Measurements from ENCODE around the gene H19. TPM values are rescaled to one million over a fixed set of nuclear protein-coding genes. Genes with fewer than 3 reads are reported as not detected.

Gene H19
- total and polyA plus RNA-seq, 2 of the 8 experiments (the other 6 are each of a cell fraction or from before 2014, with no cell fraction given): 5.2 to 10.0 TPM

- ChIA-PET CTCF (ENCODE audit: partially characterized antibody) (interaction anchor here (0.7 to 3.9 kb wide), 4 partner anchors 49 to 411 kb away, joined by 3 to 27 read pairs (median 4); partner anchors contain the start of gene DUSP8), POLR2A (ENCODE audit: partially characterized antibody) (interaction anchor here (0.8 to 1.4 kb wide), 2 partner anchors 12 to 28 kb away, joined by 3 read pairs; no protein-coding TSS in a partner anchor)
- Histone ChIP-seq H3K4ac (replicated peaks; ENCODE audit: insufficient read length, low read depth, low read length) (no peak overlapping the region), H3K36me3 (ENCODE audit: control insufficient read depth in 2 of 4, insufficient read depth in 4 of 4, low read length in 3 of 4) (no peaks in the 10 kb centered on the region), H4K8ac (ENCODE audit: extremely low read depth, insufficient read depth, low read length) (no peak overlapping the region), H3K4me1 (replicated peaks in 1 of 4; ENCODE audit: control insufficient read depth in 3 of 4, insufficient read depth in 4 of 4, low read length in 3 of 4) (no peaks in the 10 kb centered on the region), H3K79me1 (ENCODE audit: low read depth, low read length) (no peaks in the 10 kb centered on the region), H3K4me2 (ENCODE audit: insufficient read depth in 1 of 2, low read depth in 2 of 2, low read length in 2 of 2) (no peak overlapping the region), H3K23me2 (ENCODE audit: low read depth, low read length) (no peaks in the 10 kb centered on the region), H3K27me3 (replicated peaks in 1 of 4; ENCODE audit: control insufficient read depth in 3 of 4, extremely low read depth in 1 of 4, insufficient read depth in 3 of 4, low read length in 3 of 4) (no peaks in the 10 kb centered on the region), H3K23ac (ENCODE audit: insufficient read length) (no peak overlapping the region), H3K79me2 (ENCODE audit: control insufficient read depth in 1 of 2, insufficient read depth in 2 of 2, low read length in 2 of 2) (no peaks in the 10 kb centered on the region), H3K9me3 (ENCODE audit: insufficient read depth in 2 of 2, low read depth in 1 of 2, low read length in 1 of 2) (no peaks in the 10 kb centered on the region), H2BK20ac (ENCODE audit: low read length) (no peak overlapping the region), H3K18ac (ENCODE audit: extremely low read depth, low read length) (no peak overlapping the region), H2AK5ac (ENCODE audit: low read depth, low read length) (no peak overlapping the region), H4K5ac (ENCODE audit: insufficient read length, low read depth, low read length) (no peak overlapping the region), H2AFZ (ENCODE audit: low read length) (no peak overlapping the region), H4K91ac (replicated peaks; ENCODE audit: insufficient read length, low read length) (no peak overlapping the region), H2BK5ac (ENCODE audit: low read depth, low read length) (no peak overlapping the region), H2BK15ac (ENCODE audit: low read length) (no peak overlapping the region), H2BK12ac (ENCODE audit: low read depth, low read length) (no peak overlapping the region), H3K56ac (replicated peaks; ENCODE audit: insufficient read length, low read depth, low read length) (no peak overlapping the region), H2BK120ac (replicated peaks; ENCODE audit: low read depth, low read length) (no peak overlapping the region), H3K14ac (ENCODE audit: insufficient read length) (no peak overlapping the region), H3K27ac (ENCODE audit: low read depth, low read length) (no peak overlapping the region), H3K9ac (replicated peaks in 1 of 4; ENCODE audit: extremely low read depth in 1 of 4, low read depth in 3 of 4, low read length in 3 of 4) (no peak overlapping the region), H3K4me3 (ENCODE audit: extremely low read depth in 1 of 4, insufficient read depth in 2 of 4, low read depth in 3 of 4, low read length in 4 of 4) (no peak overlapping the region), H4K20me1 (replicated peaks in 1 of 2; ENCODE audit: control insufficient read depth in 1 of 2, insufficient read depth in 2 of 2, low read length in 2 of 2) (no peaks in the 10 kb centered on the region)
- no peak for DNase-seq (ENCODE audit: low read depth in 1 of 2, low spot score in 2 of 2)
- FAIRE-seq: no peak
- no CpG with 5 or more reads among the region's 26 CpGs for WGBS, 2 experiments (ENCODE audit: extremely low coverage in 1 of 2, insufficient coverage in 1 of 2, insufficient read length in 1 of 2, insufficient replicate concordance in 2 of 2, low coverage in 1 of 2, low lambda C conversion rate in 2 of 2, missing lambda C conversion rate in 1 of 2)
- TF ChIP-seq NRF1 (IDR thresholded peaks at IDR 0.05; ENCODE audit: low read depth, low read length): no peak
- no peak for TF ChIP-seq SP2 (IDR thresholded peaks at IDR 0.05; ENCODE audit: low read length)
These were observed 14.6 kb downstream of the H19 start for GRCh38 chr11:1982873-1983600.
